ENCODE results near the gene ANKRD27.
A peak's percentile ranks its signal among the peaks of the same experiment; 100 is the strongest.

- TF ChIP-seq CTCF (IDR thresholded peaks at IDR 0.05) (peak; percentile 29), EZH2phosphoT487 (IDR thresholded peaks at IDR 0.05) (no peak)
Observed at GRCh38 chr19:32677657-32678056, 2.7 kb upstream of the ANKRD27 start.
